Stimulated activated CD4-positive, alpha-beta T cell treated with anti-CD3 and anti-CD28 coated beads, Interleukin-2, amount 100 ng/mL, for 4 hours (primary cell): ENCODE data around the gene PFDN1.
"Not testable (repeated sequence)": the region's sequence is repeated elsewhere in the genome, so short reads cannot be mapped to it uniquely, and the experiment has no call there.

ENCODE experiments used
- DNase-seq: peaks from one replicate; pipeline ENCODE4 v3.0.0-alpha.2; 2020; ENCODE audit warnings: low read depth

Gene PFDN1

DNA sequence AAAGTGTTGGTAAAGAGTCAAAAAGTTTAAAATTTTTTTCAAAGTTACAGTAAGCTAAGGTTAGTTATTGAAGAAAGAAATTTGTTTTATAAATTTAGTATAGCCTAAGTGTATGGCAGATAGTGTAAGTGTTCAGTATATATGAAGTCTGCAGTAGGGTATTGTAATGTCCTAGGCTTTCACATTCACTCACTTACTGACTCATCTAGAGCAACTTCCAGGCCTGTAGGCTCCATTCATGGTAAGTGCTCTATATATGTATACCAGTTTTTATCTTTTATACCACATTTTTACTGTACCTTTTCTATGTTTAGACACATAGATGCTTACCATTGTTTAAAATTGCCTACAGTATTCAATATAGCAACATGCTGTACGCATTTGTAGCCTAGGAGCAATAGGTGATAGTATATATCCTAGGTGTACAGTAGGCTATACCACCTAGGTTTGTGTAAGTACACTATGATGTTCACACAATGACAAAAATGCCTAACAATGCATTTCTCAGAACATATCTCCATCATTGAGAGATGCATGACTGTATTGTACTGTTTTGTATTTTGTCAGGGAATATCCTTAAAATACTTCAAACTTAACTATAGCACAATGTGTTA is 89.4 kb downstream of the PFDN1 start:
- no peak for DNase-seq

DNA sequence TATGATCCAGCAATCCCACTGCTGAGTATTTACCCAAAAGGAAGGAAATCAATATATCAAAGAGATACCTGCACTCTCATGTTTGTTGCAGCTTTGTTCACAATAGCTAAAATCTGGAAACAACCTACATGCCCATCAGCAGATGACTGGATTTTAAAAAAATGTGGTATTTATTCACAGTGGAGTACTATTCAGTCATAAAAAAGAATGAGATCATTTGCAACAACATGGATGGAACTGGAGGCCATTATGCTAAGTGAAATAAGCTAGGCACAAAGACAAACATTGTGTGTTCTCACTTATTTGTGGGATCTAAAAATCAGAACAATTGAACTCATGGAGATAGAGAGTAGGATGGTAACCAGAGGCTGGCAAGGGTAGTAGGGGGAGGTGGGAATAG is 94.8 kb downstream of the PFDN1 start:
- DNase-seq = no peak

DNA sequence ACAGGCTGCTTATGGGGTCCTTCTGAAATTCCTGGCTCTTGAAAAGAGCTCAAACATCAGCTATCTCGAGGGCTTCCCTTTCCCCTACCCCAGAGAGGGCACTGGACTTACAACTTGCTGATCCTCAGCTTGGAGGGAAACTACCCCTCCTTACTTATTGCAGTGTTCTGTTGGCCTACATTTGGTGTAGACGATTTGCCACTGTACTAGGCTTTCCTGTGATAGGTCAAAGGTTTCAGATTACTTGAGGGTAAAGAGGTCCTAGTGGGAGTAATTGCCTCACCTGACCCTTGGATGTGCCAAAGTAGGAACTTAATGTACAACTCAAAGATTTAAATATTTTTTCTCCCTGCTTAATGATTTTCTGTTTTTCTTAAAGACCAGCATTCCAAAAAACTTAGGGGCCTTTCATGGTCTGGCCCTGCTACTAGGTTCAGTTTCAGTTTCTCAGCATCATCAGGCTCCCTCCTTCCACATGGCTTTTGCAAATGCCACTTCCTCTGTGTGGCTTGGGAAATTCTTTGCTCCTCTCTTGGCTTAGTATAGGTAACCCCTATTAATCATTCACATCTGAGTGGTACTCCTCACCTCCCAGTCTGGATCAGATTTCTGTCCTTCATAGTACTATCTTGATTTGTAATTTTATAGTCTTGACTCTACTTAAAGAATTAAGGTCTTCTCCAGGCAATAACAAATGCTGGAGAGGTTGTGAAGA is 95.5 kb downstream of the PFDN1 start:
- no peak for DNase-seq

DNA sequence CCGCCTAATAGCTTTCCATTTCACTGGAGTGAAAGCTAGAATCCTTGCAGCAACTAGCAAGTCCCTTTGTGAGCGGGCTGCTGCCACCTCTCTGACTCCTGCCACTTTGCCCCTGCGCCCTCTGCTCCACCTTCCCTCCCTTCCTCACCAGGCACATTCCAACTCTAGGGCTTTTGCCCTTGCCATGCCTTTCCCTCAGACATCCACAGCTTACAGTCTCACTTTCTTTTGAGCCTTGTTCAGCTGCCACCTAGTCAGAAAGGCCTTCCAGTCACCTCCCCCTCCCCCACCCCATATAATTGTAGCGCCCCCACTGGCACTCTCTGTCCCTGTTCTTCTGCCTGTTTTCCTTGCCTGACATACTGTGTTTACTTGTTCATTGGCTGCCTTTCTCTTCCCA is 96.9 kb downstream of the PFDN1 start:
- DNase-seq = no peak

DNA sequence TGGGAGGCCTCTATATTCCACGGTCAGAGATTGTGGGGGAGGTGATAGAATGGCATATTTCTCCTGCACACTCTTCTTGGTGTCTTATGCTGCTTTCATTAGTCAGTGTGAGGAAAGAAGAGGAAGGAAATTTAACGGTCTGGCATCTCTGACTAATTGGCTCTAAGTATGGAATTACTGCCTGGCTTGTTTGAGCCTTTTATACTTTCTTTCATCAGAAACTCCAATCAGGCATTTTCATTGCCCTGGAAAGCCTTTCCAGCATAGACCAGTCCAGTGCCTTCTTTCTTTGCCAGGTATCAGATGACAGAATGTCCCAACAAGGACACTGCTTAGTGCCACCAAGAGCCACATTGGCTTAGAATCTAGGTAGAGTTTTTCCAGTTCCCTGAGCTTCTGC is 97.7 kb downstream of the PFDN1 start:
- DNase-seq = no peak

DNA sequence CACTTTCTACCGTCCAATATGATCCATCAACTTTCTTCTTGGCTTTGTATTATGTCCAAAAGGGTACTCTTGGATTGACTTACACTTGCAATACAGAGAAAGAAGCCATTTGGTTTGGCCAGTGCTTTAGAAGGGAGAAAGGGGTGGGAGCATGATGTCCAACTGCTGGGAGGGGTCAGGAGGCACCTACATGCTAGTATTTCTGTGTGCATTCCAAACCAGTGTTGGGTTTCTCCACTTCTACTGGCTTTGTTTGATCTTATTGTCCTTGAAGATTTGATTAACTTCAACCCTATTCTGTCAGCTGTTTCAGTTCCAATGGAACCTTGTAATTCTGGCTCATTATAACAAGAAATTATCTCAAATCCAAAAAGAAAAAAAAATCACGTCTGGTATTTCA is 100.3 kb downstream of the PFDN1 start:
- no peak for DNase-seq

DNA sequence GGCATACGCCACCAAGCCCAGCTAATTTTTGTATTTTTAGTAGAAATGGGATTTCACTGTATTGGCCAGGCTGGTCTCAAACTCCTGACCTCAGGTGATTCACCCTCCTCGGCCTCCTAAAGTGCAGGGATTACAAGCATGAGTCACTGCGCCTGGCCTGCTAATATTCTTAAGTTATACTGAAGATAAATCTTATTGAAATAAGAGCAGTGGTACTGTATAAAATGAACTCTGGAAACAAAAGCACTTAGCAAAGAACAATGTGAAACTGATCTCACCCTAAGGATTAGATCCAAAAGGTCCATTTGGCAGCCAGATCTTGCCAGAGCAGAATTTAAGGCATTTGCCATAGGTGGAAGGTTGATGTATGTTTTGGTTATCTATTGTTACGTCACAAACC is 100.8 kb downstream of the PFDN1 start:
- DNase-seq = no peak

DNA sequence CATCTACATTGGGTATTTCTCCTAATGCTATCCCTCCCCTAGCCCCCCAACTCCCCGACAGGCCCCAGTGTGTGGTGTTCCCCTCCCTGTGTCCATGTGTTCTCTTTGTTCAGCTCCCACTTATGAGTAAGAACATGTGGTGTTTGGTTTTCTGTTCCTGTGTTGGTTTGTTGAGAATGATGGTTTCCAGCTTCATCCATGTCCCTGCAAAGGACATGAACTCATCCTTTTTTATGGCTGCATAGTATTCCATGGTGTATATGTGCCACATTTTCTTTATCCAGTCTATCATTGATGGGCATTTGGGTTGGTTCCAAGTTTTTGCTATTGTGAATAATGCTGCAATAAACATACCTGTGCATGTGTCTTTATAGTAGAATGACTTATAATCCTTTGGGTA is 104.0 kb downstream of the PFDN1 start:
- not testable (repeated sequence) for DNase-seq

DNA sequence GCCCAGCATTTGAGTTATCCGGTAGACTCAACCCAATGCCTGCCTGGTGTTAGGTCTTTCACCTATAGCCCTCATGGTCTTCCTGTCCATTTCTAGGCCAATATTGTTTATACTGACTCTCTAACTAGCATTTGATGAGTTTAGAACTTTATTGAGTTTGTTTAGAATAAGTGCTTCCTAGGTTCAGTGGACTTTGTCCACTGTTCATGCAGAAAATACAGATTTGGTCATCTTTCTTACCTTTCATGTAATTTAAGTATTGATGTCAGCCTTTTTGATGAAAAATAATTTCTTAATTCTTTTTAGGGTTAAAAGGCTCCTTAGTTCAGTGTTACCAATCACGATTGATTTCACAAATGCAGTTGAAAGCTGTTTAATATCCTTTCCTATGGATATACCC is 105.9 kb downstream of the PFDN1 start:
- no peak for DNase-seq

DNA sequence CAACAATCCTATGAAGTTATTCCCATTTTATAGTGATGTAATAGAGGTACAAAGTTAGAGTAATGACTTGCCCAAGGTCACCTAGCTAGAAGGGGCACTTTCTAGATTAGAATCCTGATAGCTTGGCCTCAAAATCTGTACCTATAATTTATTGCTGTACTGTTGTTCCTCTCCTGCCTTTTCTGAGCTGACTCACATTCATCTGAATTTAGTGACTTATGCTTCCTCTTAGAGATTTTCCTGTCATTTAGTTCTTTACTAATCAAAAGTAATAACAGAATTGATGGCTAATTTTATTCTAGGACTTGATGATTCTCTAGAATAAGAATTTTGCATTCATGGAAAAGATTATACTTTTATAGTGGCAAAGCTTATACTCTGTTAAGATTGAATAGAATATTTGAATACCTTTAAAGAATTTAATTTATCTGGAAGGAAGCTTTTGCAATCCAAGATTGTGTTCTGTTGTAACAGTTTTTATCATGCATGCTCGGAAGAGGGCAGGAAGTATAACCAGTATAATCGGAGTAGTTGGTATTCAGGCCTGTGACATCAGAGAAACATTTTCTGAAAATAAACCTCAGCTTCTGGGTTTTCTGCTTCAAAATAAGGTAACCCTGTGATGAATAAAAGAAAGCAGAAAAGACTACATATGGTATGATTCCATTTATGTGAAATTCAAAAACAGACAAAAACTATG is 106.6 kb downstream of the PFDN1 start:
- DNase-seq = no peak
